NOMO-1 (cell line): ENCODE measurements around the gene LRRC15.

Experiments used
- DNase-seq, 2 experiments: peaks; one replicate each; lab custom pipeline; 2025; ENCODE audit not compliant: unreplicated experiment in 2 of 2; lab: John Stamatoyannopoulos, UW

The LRRC15 gene

DNA sequence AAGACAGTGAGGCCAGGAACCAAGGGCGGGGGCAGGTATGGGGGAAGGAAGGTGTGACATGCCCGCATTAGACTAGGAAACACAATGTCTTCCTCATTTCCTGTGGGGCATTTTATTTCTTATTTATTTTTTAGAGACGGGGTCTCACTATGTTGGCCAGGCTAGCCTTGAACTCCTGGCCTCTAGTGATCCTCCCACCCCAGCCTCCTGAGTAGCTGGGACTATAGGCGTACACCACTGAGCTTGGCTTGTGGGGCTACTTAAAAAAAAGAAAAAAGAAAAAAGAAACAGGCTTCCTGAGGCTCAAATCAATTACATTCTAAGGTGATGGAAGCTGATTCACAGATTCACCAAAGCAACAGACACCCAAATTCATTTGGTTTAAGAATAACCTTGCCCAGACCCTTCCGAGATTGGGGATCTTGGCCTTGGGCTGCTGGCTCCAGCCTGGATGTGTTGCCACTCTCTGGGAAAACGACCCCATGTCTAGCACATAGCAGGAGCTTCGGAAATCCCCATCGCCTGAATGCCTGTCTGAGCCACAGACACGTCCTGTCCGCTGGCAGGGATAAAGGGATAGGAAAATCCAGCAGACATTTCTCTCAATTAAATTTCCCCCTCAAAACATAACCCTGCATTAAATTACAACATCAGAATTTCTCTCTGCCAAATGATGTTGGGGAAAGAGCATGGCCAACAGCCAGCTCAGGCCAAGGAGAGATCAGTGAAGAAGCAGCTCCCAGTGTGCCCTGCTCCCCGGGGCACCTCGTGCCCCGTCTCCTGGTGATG lies 31.4 kb downstream of the LRRC15 start:
- no peak for DNase-seq

DNA sequence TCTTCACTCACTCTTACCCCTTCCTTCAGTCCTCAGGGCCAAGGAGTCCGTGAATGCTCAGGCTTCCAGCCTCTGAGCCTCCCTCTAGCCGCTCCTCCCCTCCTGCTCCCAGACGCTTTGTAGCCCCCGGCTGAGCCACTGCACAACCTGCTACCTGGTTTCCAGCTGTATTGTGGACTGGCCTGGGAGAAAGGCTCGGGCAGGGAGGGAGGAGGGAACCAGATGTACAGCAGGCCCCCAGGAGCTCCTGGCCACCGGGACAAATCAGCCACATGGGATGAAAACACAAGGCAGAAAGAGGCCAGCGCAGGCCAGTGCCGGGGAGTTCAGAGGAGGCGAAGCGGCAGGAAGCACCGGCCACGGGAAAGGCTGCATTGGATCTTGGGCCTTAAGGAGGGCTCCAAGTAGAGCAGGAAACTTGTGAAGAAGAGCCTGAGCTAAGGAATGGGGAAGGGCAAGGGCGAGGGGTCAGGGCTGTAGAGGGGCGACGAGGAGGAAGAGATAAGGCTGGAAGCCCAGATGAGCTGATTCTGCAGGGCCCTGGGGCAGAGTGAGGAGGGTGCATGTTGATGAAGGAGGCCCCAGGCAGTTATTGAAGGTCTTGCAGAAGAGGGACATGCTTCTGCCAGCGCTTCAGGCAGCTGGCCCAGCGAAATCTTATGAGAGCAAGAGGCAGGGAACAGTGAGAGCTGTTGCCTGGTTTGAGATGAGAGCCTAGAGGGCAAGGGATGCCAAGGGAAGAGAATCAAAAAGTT lies 32.8 kb downstream of the LRRC15 start:
- no peak for DNase-seq

DNA sequence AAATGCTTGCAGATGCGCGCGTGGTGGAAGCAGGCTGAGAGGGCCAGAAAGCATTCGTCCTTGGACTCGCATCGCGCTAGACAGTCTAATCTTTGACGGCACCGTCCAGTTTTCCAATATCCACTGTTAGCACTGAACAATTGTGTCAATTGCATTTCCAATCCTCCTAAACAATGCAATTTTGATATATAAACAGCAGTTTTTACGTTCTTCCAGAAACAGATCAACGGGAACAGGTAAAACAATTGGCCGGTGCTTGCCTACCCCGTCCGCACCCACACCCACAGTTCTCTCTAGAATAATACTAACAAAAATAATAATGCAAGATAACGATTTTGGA lies 35.6 kb downstream of the LRRC15 start:
- no peak for DNase-seq

DNA sequence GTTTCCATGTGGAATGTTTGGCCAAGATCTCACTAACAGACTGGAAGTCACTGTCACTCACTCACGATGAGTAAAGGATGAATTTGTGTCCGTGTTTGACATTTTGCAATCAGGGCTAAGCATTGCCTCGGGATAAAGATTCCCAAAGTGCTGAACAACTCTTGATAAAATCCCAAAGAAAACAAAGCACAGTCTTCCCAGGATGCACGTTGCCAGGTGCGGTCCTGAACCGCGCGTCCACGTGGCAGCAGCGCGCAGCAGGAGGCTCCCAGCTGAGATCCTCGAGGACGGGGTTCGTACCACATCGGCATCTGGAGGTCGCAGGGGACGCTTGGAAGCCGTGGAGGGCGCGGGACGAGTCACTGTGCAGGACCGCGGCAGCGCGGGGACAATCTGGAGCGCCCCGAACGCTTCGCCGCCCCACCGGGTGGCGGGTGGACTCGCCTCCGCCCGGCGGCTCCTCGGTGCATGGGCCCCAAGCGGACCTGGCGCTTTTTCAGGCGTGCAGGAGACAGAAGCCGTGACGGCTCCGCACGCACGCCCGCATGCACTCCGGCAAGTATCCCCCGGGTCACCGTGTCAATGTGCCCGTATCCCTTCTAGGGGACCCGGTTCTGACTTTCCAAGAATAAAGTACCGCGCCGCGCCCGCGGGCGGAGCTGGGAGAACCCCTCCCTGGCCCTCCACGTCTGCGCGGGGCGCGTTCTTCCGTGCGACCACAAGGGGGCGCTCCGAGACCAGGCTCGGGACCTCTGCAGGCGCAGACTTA lies 36.1 kb downstream of the LRRC15 start:
- no peak for DNase-seq

DNA sequence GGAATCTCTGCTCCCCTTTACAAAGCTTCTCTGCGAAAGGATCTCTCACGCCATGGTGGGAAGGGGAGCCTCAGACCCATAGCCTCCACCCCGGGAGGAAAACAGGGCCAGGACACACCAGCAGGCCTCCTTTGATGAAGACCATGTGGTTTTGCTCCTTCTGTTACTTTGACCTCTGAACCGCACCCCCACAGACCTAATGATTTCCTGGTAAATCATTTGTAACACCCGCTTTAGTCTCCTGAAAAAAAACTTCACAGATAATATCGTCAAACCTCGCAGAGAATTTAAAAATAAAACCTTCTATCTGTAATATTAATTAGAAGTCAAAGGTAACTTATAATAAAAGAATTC lies 36.7 kb downstream of the LRRC15 start:
- no peak for DNase-seq

DNA sequence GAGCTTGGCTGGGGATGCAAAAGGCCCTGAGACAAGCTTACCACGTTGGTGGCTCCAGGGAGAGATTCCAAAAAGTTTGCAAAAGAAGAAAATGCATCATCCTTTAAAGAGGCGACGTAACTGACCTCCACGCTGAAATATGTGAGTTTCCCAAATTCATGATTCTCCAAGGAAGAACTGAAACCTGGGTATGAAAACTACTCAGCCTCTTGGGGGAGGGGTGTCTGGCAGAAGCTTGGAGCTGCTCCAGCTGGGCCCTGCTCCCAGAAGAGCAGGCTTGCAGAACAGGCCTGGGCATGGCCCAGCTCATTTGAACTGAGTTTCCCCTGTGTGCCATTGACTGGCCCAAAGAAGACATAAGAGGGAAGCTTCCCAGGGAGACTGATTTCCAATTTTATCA lies 39.0 kb downstream of the LRRC15 start:
- DNase-seq = no peak

DNA sequence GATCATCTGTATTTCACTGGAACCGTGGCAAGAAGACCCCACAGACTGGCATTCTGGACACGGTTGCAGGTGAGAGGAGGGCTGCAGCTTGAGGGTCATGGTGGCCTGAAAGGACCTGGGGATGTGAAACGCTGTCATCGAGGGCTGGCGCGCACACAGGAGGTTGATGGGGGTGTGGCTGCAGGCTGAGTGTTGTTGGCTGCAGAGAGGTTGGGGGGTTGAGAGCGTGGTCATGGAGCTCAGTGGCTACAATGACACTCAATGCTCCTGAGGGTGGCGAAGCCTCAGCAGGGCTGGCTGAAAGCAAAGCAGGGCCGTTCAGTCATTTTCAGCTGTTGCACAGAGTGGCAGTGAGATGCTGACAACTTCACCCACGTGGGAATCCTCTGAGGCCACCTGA lies 39.4 kb downstream of the LRRC15 start:
- DNase-seq = no peak

DNA sequence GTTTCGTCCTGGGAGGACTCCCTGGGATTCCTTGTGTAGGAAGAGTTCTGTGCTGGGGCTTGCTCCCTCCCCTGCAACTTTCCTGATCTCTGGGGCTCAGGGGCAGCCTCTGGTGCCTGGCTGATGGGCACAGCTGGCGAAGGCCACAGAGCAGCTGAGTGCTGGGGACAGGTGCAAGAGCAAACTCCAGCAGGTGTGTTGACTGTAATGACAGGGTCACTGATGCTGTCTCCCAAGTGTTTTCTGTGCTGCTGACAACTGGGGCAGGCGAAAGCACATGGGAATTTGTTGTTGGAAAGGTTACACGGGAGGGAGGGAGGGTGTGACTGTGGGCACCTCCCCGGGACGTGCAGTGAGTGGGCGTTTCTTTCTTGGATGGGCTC lies 40.0 kb downstream of the LRRC15 start:
- DNase-seq = no peak

DNA sequence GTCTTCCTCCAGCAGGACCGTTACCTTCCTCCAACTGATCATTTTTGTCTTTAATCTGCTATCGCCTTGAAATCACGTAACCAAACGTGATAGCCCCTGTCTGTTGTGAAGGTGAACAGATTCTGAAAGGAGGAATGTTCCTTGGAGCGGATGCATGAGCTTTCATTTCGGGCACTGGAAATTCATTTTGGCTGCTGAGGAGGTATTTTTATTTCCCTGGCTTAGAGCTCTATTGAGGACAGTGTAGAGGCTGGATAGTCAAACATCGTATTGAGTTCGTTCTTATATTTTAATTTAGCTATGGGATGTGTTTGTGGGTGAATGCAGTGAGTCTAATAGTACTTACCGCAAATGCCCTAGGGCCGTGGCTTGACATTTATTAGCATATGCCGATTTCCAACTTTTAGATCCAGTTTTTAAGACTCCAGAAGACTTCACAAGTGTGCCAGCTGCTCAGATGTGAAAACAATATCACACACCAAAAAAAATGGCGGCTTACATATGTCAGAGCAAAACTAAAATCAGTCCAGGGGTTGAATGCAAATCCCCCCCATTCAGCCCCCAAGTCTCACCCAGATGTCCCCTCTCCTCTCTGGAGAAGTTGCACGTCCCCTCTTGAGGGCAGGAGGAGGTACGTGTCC lies 40.5 kb downstream of the LRRC15 start:
- no peak for DNase-seq

DNA sequence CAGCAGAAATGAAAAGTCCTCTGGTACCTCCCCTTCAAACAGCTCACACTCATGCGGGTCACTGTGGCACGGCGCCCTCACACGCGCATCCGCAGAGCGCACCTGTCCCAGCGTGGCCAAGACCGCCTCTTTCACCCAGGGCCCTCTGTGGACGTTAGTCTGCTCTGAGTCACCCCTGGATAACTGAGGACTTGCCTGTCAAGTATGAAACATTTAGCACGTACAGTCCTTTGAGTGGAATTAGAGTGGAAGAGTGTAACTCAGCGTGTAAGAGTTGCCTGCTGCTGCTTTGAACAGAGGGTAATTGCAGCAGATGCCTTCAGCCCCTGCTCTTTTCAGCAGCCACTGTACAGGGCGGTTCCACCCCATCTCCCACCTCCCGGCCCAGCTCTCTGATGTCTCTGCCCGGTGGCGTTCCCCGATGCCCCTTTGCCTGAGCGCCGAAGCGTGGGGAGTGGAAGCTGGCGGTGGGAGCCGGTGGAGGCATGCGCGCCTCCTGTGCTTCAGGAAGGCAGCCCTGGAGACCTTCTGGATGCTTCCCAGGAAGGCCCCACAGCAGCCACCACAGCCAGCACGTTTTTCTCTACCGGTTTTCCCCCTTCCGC lies 41.4 kb downstream of the LRRC15 start:
- no peak for DNase-seq

DNA sequence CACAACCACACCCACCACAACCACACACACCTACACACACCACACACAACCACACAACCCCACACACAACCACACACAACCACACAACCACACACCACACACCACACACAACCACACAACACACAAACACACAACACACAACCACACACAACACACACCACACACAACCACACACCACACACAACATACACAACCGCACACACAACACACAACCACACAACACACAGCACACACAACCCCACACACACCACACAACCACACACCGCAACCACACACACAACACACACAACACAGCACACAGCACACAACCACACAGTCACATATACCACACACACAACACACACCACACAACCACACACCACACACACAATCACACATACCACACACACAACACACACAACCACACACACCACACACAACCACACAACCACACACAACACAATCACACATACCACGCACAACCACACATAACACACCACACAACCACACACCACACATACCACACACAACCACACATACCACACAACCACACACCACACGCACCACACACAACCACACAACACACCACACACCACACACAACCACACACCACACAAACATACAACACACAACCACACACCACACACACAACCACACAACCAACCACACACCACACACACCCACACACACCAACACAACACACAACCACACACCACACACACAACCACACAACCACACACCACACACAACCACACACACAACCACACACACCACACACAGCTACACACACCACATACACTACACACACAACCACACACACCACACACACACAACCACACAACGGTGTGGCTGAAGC lies 42.1 kb downstream of the LRRC15 start:
- no peak for DNase-seq

DNA sequence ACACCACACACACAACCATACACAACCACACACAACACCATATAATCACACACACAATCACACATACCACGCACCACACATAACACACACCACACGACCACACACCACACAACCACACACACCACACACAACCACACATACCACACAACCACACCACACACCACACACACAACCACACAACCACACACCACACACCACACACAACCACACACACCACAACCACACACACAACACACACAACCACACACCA lies 42.6 kb downstream of the LRRC15 start:
- DNase-seq = no peak

DNA sequence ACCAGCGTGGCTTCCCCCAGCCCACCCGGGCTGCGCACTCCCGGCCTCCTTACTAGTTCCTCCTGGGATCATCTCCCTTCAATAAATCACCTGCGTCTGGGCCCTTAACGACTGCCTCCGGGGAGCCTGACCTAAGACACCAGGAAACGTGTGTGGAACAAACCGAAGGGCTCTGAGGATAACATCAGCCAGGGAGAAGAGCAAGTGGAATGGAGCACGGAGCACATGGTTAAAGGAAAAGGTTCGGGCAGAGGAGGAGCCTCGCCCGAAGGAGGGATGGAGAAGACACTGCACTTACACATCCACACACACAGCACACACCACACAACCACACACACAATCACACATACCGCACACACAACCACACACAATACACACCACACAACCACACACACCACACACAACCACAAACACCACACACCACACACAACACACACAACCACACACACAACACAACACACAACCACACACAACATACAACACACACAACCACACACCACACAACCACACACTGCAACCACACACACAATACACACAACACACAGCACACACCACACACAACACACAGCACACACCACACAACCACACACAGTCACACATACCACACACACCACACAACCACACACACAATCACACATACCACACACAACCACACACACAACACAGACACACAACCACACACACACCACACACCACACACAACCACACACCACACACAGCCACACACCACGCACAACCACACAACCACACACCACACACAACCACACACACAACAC lies 43.2 kb downstream of the LRRC15 start:
- DNase-seq = no peak

DNA sequence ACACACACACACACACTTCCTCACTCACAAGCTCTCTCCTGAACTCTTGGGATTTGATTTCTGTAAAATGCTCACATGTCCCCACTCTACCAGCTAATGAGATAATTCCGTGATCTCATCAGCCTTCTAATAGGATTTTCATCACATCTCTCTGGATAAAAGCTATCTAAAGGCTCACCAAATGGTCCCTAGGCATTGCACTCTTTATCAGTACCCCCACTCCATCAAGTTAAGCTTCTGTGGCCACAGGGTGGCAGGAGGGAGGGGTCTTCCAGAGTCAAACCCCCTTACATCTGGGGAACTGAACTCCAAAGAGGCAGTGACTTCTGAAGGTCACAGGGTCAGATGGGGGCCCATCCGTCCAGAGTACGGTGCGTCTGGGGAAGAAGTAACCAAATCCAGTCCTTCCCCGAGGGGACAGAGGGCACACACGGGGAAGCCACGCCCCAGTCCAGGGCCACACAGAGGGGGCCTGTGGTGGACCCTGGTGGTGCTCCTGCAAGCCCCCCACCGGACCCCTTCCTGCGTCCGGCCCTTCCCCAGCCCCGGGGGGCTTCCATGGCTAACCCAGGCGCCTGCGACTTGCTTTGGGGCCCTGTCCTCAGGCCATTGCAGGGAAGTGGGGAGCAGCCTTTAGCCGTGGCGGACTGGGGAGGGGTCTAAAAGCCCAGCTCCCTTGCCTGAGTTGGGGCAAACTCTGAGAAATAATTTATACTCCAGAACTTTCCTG lies 44.0 kb downstream of the LRRC15 start:
- DNase-seq = no peak

DNA sequence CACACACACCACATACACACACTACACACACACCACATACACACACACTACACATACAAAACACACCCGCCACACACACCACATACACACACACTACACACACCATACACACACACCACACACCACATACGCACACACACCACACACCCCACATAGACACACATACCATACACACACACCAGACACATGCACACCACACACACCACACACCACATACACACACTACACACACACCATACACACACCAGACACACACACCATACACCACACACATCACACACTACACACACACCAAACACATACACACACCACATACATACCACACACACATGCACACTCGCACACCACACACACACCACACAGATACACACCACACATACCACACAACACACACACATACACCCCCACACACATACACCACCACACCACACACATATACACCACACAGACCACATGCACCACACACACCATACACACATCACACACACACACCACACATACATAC lies 44.7 kb downstream of the LRRC15 start:
- DNase-seq = no peak

DNA sequence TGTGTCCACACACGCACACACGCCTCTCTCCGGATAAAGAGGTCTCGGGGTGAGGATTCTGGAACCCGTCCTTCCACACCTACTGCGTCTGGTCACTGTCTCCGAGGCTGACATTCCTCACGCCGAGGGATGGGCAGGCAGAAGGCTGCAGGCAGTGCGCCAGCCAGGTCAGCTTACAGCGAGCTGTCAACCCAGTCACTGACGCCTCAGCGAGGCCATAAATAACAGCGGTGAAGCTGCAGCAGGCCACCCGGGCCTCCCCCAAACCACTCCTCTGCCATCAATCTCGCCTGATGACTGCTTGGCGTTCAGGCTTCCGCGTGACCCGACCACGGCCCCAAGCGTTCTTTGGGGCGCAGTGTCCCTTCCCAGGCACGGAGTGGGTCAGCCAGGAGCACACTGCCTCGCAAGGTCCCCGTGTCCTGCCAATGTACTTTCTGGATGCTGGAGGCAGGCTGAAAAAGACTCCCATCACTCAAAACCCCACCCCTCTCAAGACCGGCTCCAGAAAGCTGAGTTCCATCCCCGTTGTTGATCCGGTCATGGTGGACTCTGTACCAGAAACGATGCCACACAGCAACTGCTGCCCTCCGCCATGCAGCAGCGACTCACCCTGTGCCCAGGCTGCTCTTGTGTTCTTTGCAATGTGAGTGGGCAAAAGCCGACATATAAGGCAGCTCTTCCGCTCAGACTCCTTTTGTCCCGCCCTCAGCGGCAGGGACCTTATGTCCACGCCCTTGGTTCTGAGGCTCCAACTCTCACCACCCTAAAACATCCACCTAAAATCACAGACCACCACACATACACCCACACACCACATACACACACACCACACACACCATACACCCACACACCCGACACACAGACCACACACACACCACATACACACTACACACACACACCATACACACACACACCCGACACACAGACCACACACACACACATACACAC lies 45.5 kb downstream of the LRRC15 start:
- no peak for DNase-seq

DNA sequence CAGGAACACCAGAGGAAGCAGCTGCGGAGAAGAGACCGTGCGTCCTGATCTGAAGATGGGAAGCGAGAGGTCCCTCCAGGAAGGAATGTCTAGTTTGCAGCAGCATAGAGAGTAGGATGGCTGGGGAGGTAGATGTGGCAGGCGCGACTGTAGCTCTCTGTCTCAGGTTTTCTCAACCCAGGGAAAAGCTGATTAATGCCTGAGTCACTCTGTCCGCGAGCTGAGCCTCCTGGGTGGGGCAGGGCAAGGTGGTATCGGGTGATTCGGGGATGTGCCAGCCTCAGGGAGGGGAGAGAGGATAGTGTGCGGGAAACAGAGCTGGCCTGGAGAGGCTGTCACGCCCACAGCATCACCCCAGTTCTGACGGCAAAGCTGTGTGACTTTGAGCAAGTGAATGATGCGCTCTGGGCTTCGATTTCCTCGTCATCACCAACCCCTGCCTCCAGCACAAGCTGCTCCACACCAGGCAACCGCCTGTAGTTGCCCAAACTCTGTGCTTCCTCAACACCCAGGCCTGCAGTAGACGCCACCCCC lies 46.8 kb downstream of the LRRC15 start:
- no peak for DNase-seq
